GM12878 (cell line): ENCODE data around the gene MCOLN3. TPM values are rescaled to one million over a fixed set of nuclear protein-coding genes. Genes with fewer than 3 reads are reported as not detected.

Source experiments
- ATAC-seq: fragments of 200-7000 bp; cut with Tn5 transposase; 3 replicates; pipeline ENCODE4 v1.9.1; 2020; ENCODE audit warnings: mild to moderate bottlenecking, moderate library complexity
- BruUV-seq: library from RNA; stranded (reverse); fragments of 400-500 nt; replicated peaks from 2 replicates; lab custom pipeline; 2021; lab: Mats Ljungman, UMichigan
- CTCF ChIA-PET: fragments of 300-600 bp; sonication (Branson Sonifier 250); formaldehyde crosslinking; extraction: SDS; loops from one replicate; lab custom pipeline; 2021; ENCODE audit warnings: inconsistent platforms; lab: Yijun Ruan, JAX
- POLR2A ChIA-PET: fragments of 350-600 bp; formaldehyde crosslinking; extraction: SDS; loops from one replicate; lab custom pipeline; 2021; ENCODE audit warnings: inconsistent platforms; lab: Charles Lee
- RAD21 ChIA-PET: fragments of 300-600 bp; sonication (Branson Sonifier 250); formaldehyde crosslinking; loops from one replicate; lab custom pipeline; 2023; ENCODE audit warnings: antibody characterized with exemption; ENCODE audit not compliant: unreplicated experiment; lab: Charles Lee
- SMC1A ChIA-PET: fragments of 300-600 bp; sonication (Branson Sonifier 250); formaldehyde crosslinking; loops from one replicate; lab custom pipeline; 2023; ENCODE audit not compliant: unreplicated experiment, uncharacterized antibody; lab: Charles Lee
- DNase-seq: peaks from one replicate; pipeline ENCODE4 v3.0.0-alpha.2; 2011; ENCODE audit warnings: low read depth, low spot score
- FAIRE-seq: peaks from 3 replicates; lab custom pipeline; 2011; peaks lifted over from hg19 to GRCh38; lab: Jason Lieb, UNC
- H2AFZ ChIP-seq: 2 replicates; pipeline ENCODE4 v1.6.0; 2011; ENCODE audit warnings: low read depth, low read length, control low read depth; ENCODE audit not compliant: control insufficient read depth
- H3K27ac ChIP-seq: 2 replicates; pipeline ENCODE4 v1.5.1; 2011; ENCODE audit warnings: control low read depth; ENCODE audit not compliant: control insufficient read depth, insufficient read depth
- H3K27me3 ChIP-seq, 2 experiments: replicated peaks in 1 of 2; 2 replicates each; pipeline versions ENCODE4 v1.6.0 to v1.6.1; 2011; ENCODE audit warnings: low read length in 1 of 2; ENCODE audit not compliant: control insufficient read depth in 2 of 2, insufficient read depth in 2 of 2
- H3K36me3 ChIP-seq, 2 experiments: 2 replicates each; pipeline ENCODE4 v1.5.1; 2011; ENCODE audit warnings: low read length in 1 of 2; ENCODE audit not compliant: control insufficient read depth in 2 of 2, insufficient read depth in 2 of 2
- H3K4me1 ChIP-seq: 2 replicates; pipeline ENCODE4 v1.6.1; 2011; ENCODE audit warnings: mild to moderate bottlenecking, low read length, moderate library complexity, mixed read lengths; ENCODE audit not compliant: control insufficient read depth, insufficient read depth
- H3K4me2 ChIP-seq: 2 replicates; pipeline ENCODE4 v1.6.0; 2011; ENCODE audit warnings: control low read depth; ENCODE audit not compliant: control insufficient read depth, insufficient read depth
- H3K4me3 ChIP-seq: fragments of 200-600 bp; sonication (generic); 2 replicates; pipeline ENCODE4 v1.5.1; 2016
- H3K79me2 ChIP-seq: 2 replicates; pipeline ENCODE4 v1.6.0; 2011; ENCODE audit warnings: low read length; ENCODE audit not compliant: control insufficient read depth, insufficient read depth
- H3K9ac ChIP-seq: 2 replicates; pipeline ENCODE4 v1.8.0; 2011; ENCODE audit warnings: low read length, control low read depth, mixed read lengths; ENCODE audit not compliant: control insufficient read depth, insufficient read depth
- H3K9me3 ChIP-seq: replicated peaks from 3 replicates; pipeline ENCODE4 v1.5.1; 2011; ENCODE audit warnings: mild to moderate bottlenecking, low read length; ENCODE audit not compliant: control insufficient read depth, insufficient read depth
- H4K20me1 ChIP-seq: 2 replicates; pipeline ENCODE4 v1.6.0; 2011; ENCODE audit not compliant: control insufficient read depth, insufficient read depth
- KLF5 ChIP-seq: fragments of 450-650 bp; IDR thresholded peaks from 2 replicates; pipeline ENCODE4 v1.6.1; 2014; ENCODE audit warnings: mild to moderate bottlenecking; ENCODE audit not compliant: partially characterized antibody
- MEF2A ChIP-seq: IDR thresholded peaks from 2 replicates; pipeline ENCODE4 v1.6.1; 2011; ENCODE audit warnings: low read depth, mild to moderate bottlenecking, low read length, moderate library complexity; ENCODE audit not compliant: insufficient read depth
- MEF2B ChIP-seq: fragments of 450-650 bp; IDR thresholded peaks from 2 replicates; pipeline ENCODE4 v1.6.1; 2018; ENCODE audit warnings: mild to moderate bottlenecking, moderate library complexity; ENCODE audit not compliant: partially characterized antibody, poor library complexity, severe bottlenecking
- NFIC ChIP-seq: IDR thresholded peaks from 2 replicates; pipeline ENCODE4 v1.6.1; 2012; ENCODE audit warnings: low read depth, mild to moderate bottlenecking, inconsistent platforms, low read length, moderate library complexity
- PAX5 ChIP-seq: IDR thresholded peaks from 2 replicates; pipeline ENCODE4 v1.6.1; 2011; ENCODE audit warnings: low read depth, low read length, borderline replicate concordance
- PRDM15 ChIP-seq: fragments of 450-650 bp; formaldehyde crosslinking; IDR thresholded peaks from 2 replicates; pipeline ENCODE4 v1.4.0; 2020; ENCODE audit warnings: mild to moderate bottlenecking, moderate library complexity
- RELA ChIP-seq: fragments of 450-650 bp; IDR thresholded peaks from 2 replicates; pipeline ENCODE4 v1.8.0; 2014; ENCODE audit warnings: borderline replicate concordance; ENCODE audit not compliant: partially characterized antibody
- SMAD1 ChIP-seq: fragments of 450-650 bp; IDR thresholded peaks from 2 replicates; pipeline ENCODE4 v1.6.1; 2018; ENCODE audit warnings: mild to moderate bottlenecking, low read depth; ENCODE audit not compliant: partially characterized antibody
- SMARCA5 ChIP-seq: fragments of 450-650 bp; IDR thresholded peaks from 2 replicates; pipeline ENCODE4 v1.6.1; 2017; ENCODE audit warnings: mild to moderate bottlenecking
- TAF1 ChIP-seq: IDR thresholded peaks from 2 replicates; pipeline ENCODE4 v1.6.1; 2011; ENCODE audit warnings: mild to moderate bottlenecking, low read depth, low read length, borderline replicate concordance
- TARDBP ChIP-seq: IDR thresholded peaks from 2 replicates; pipeline ENCODE4 v1.6.1; 2016; ENCODE audit warnings: borderline replicate concordance
- TCF12 ChIP-seq: IDR thresholded peaks from 2 replicates; pipeline ENCODE4 v1.6.1; 2011; ENCODE audit warnings: low read depth, mild to moderate bottlenecking, low read length
- YBX1 ChIP-seq: fragments of 450-650 bp; IDR thresholded peaks from 2 replicates; pipeline ENCODE4 v1.6.1; 2016; ENCODE audit warnings: antibody characterized with exemption
- ZBTB40 ChIP-seq: fragments of 450-650 bp; IDR thresholded peaks from 2 replicates; pipeline ENCODE4 v1.6.1; 2016; ENCODE audit warnings: mild to moderate bottlenecking, moderate library complexity, borderline replicate concordance
- ZZZ3 ChIP-seq: IDR thresholded peaks from 2 replicates; pipeline ENCODE4 v1.6.1; 2011; ENCODE audit warnings: low read depth; ENCODE audit not compliant: control insufficient read depth, insufficient read length
- WGBS: methylation state at CpG from one replicate; pipeline ENCODE4 v1.1.6; 2016; ENCODE audit warnings: low lambda C conversion rate; ENCODE audit not compliant: insufficient replicate concordance, insufficient coverage; ENCODE audit errors: missing lambda C conversion rate; 5-methylcytosine and 5-hydroxymethylcytosine counted together
- in situ Hi-C: fragments of 300-500 bp; cut with MboI; formaldehyde crosslinking; loops from 9 replicates; pipeline ENCODE4 v1.14.3; 2018; ENCODE audit warnings: mixed read lengths
- intact Hi-C: fragments of 100-400 bp; cut with micrococcal nuclease; formaldehyde crosslinking; loops from one replicate; pipeline ENCODE4 v1.14.2; 2022; ENCODE audit not compliant: unreplicated experiment
- polyA plus RNA-seq, 11 experiments: library from polyadenylated mRNA; depleted of rRNA in 4 of 11; unstranded in 6 of 11; stranded (reverse) in 5 of 11; fragments of >200 nt; fragmentation: Nextera tagmentation in 4 of 11; fragmentation: Illumina TruSeq in 1 of 11; extraction: Ambion mirVana in 4 of 11; extraction: Trizol in 1 of 11; gene quantifications; 1 replicate in 1 of 11; 2 replicates in 10 of 11; pipeline versions ENCODE4 v1.2.1 to v1.2.3, GENCODE V29; 2011 to 2016; ENCODE audit warnings: inconsistent platforms in 2 of 11, missing spikeins in 2 of 11, low read depth in 1 of 11
- total RNA-seq, 4 experiments: library from RNA; depleted of rRNA in 3 of 4; stranded (reverse); fragments of >200 nt in 3 of 4; fragmentation: Illumina TruSeq in 1 of 4; extraction: Trizol in 1 of 4; gene quantifications; 2 replicates each; pipeline versions ENCODE4 v1.2.1 to v1.2.3, GENCODE V29; 2013 to 2021
- TF ChIP-seq, protein P1 (sequence below): IDR thresholded peaks from 2 replicates; pipeline ENCODE4 v1.6.1; 2011; ENCODE audit warnings: low read depth, mild to moderate bottlenecking, low read length, moderate library complexity, borderline replicate concordance; ENCODE audit errors: extremely low read depth

MCOLN3 gene
- total and polyA plus RNA-seq, 10 of the 15 experiments (the other 5 are each of a cell fraction or from before 2014, with no cell fraction given) = 0.48 to 7.4 (median 3.8) TPM

DNA sequence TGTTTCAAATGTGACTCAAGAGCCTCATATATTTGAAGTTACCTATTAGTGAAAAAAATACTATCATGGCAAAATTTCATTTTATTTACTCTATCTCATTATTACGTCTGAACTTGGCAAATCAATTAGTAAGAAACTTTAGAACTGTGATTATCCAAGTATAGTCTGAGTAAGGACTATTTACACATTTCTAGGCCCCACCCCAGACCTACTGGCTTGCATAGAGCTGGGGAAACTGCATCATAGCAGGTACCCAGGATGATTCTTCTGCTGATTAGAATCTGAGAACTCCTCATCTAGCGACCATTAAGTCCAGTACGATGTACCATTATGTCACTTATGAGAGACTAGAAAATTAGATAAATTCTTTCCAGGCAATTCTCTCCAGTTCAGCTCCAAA, 20.1 kb downstream of the MCOLN3 start:
- POLR2A ChIA-PET = interaction anchor here (0.6 to 2.1 kb wide), 4 partner anchors 38 to 84 kb away, joined by 3 to 18 read pairs (median 6); no protein-coding TSS in a partner anchor
- intact Hi-C loops = loop anchor here (10.0 kb wide), 1 partner anchor 243 kb away; no protein-coding TSS in a partner anchor
- FAIRE-seq = no peak
- SMC1A ChIA-PET = interaction anchor here (0.8 to 7.7 kb wide), 27 partner anchors 9 to 374 kb away, joined by 3 to 214 read pairs (median 6); partner anchors contain the start of genes BCL10 and MCOLN2
- no peak overlapping the region for H3K27ac ChIP-seq
- no peak overlapping the region for H3K4me2 ChIP-seq
- WGBS = 63% methylated on average over 3 of the region's 3 CpGs
- H2AFZ ChIP-seq = no peak overlapping the region
- H3K9me3 ChIP-seq = no peaks in the 10 kb centered on the region
- H3K9ac ChIP-seq = no peak overlapping the region
- no peak for DNase-seq
- no peaks in the 10 kb centered on the region for H4K20me1 ChIP-seq
- H3K27me3 ChIP-seq = no peaks in the 10 kb centered on the region
- no peak for ATAC-seq
- no peaks in the 10 kb centered on the region for H3K4me1 ChIP-seq
- no peaks in the 10 kb centered on the region for H3K36me3 ChIP-seq
- TF ChIP-seq PAX5 = no peak
- TF ChIP-seq PRDM15 = no peak
- TF ChIP-seq SMARCA5 = no peak
- TF ChIP-seq NFIC = no peak
- no peak for TF ChIP-seq MEF2B
- no peak for TF ChIP-seq TARDBP
- no peak for TF ChIP-seq YBX1
- no peak for TF ChIP-seq RELA
- TF ChIP-seq TAF1 = no peak
- TF ChIP-seq KLF5 = no peak
- no peak for TF ChIP-seq ZBTB40
- TF ChIP-seq, protein P1, sequence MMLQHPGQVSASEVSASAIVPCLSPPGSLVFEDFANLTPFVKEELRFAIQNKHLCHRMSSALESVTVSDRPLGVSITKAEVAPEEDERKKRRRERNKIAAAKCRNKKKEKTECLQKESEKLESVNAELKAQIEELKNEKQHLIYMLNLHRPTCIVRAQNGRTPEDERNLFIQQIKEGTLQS = no peak
- TF ChIP-seq SMAD1 = no peak
- no peak for TF ChIP-seq ZZZ3
- TF ChIP-seq MEF2A = no peak
- no peak for TF ChIP-seq TCF12
- CTCF ChIA-PET = interaction anchor here (0.6 to 10.5 kb wide), 39 partner anchors 9 to 303 kb away, joined by 3 to 319 read pairs (median 5); partner anchors contain the start of genes C1orf52 and MCOLN2
- BruUV-seq = no TSS peak
- in situ Hi-C loops = loop anchor here (5.0 kb wide), 1 partner anchor 81 kb away; no protein-coding TSS in a partner anchor
- H3K79me2 ChIP-seq = no peaks in the 10 kb centered on the region
- H3K4me3 ChIP-seq = no peak overlapping the region
- RAD21 ChIA-PET = interaction anchor here (1.0 to 4.3 kb wide), 30 partner anchors 9 to 246 kb away, joined by 3 to 209 read pairs (median 6); partner anchors contain the start of genes C1orf52 and MCOLN2
